Trophoblast cell (in vitro differentiated cells and primary cell): ENCODE measurements around the gene GAB2.
A peak's percentile ranks its signal among the peaks of the same experiment; 100 is the strongest.

ENCODE experiments used
- DNase-seq, 2 donors: peaks; one replicate each; pipeline ENCODE4 v3.0.0-alpha.2; 2016
- H2AFZ ChIP-seq: 2 replicates; pipeline ENCODE4 v1.6.1; 2013; ENCODE audit warnings: low read length, moderate library complexity, mild to moderate bottlenecking; ENCODE audit not compliant: insufficient read depth, poor library complexity
- H2AK5ac ChIP-seq: 2 replicates; pipeline ENCODE4 v1.6.1; 2013; ENCODE audit warnings: mild to moderate bottlenecking, low read length
- H2BK120ac ChIP-seq: 2 replicates; pipeline ENCODE4 v1.6.1; 2013; ENCODE audit warnings: low read length, mild to moderate bottlenecking, moderate library complexity; ENCODE audit not compliant: insufficient read depth, poor library complexity
- H2BK12ac ChIP-seq: 2 replicates; pipeline ENCODE4 v1.6.1; 2013; ENCODE audit warnings: mild to moderate bottlenecking, low read length, moderate library complexity
- H2BK5ac ChIP-seq: 2 replicates; pipeline ENCODE4 v1.6.1; 2013; ENCODE audit warnings: low read length, low read depth, moderate library complexity, mild to moderate bottlenecking; ENCODE audit not compliant: poor library complexity
- H3K14ac ChIP-seq: 2 replicates; pipeline ENCODE4 v1.6.1; 2013; ENCODE audit warnings: mild to moderate bottlenecking, low read length
- H3K18ac ChIP-seq: 2 replicates; pipeline ENCODE4 v1.6.1; 2013; ENCODE audit warnings: mild to moderate bottlenecking, low read length
- H3K23ac ChIP-seq: 2 replicates; pipeline ENCODE4 v1.6.1; 2013; ENCODE audit warnings: low read length
- H3K27ac ChIP-seq: 2 replicates; pipeline ENCODE4 v1.5.1; 2013; ENCODE audit warnings: low read depth, mild to moderate bottlenecking, inconsistent platforms, low read length, moderate library complexity
- H3K27me3 ChIP-seq: 2 replicates; pipeline ENCODE4 v1.6.1; 2013; ENCODE audit warnings: inconsistent platforms, mild to moderate bottlenecking, low read length, moderate library complexity; ENCODE audit not compliant: insufficient read depth
- H3K36me3 ChIP-seq, 2 experiments: 1 replicate in 1 of 2; 2 replicates in 1 of 2; pipeline ENCODE4 v1.6.1; 2013; ENCODE audit warnings: low read length in 2 of 2, mild to moderate bottlenecking in 2 of 2, moderate library complexity in 1 of 2; ENCODE audit not compliant: insufficient read depth in 2 of 2, control insufficient read depth in 1 of 2
- H3K4ac ChIP-seq: 2 replicates; pipeline ENCODE4 v1.6.1; 2013; ENCODE audit warnings: low read depth, mild to moderate bottlenecking, low read length, moderate library complexity
- H3K4me1 ChIP-seq, 2 experiments: 1 replicate in 1 of 2; 2 replicates in 1 of 2; pipeline ENCODE4 v1.6.1; 2013; ENCODE audit warnings: low read length in 2 of 2, mild to moderate bottlenecking in 2 of 2, moderate library complexity in 1 of 2; ENCODE audit not compliant: insufficient read depth in 2 of 2, control insufficient read depth in 1 of 2
- H3K4me2 ChIP-seq: 2 replicates; pipeline ENCODE4 v1.6.1; 2013; ENCODE audit warnings: inconsistent platforms, mild to moderate bottlenecking, low read length, moderate library complexity
- H3K4me3 ChIP-seq: 2 replicates; pipeline ENCODE4 v1.5.1; 2013; ENCODE audit warnings: mild to moderate bottlenecking, low read depth, low read length, inconsistent platforms
- H3K79me1 ChIP-seq: one replicate; pipeline ENCODE4 v1.6.1; 2013; ENCODE audit warnings: low read length
- H3K79me2 ChIP-seq: 2 replicates; pipeline ENCODE4 v1.6.1; 2013; ENCODE audit warnings: low read length, mild to moderate bottlenecking; ENCODE audit not compliant: control insufficient read depth, insufficient read depth, poor library complexity
- H3K9ac ChIP-seq: 2 replicates; pipeline ENCODE4 v1.6.1; 2013; ENCODE audit warnings: mild to moderate bottlenecking, low read length
- H3K9me3 ChIP-seq: 2 replicates; pipeline ENCODE4 v1.6.1; 2013; ENCODE audit warnings: low read depth, mild to moderate bottlenecking, control low read depth, inconsistent platforms, low read length; ENCODE audit not compliant: insufficient read depth
- H4K12ac ChIP-seq: 2 replicates; pipeline ENCODE4 v1.6.1; 2013; ENCODE audit warnings: low read depth, mild to moderate bottlenecking, low read length, moderate library complexity
- H4K8ac ChIP-seq: 2 replicates; pipeline ENCODE4 v1.6.1; 2013; ENCODE audit warnings: low read depth, mild to moderate bottlenecking, low read length, moderate library complexity
- H4K91ac ChIP-seq: one replicate; pipeline ENCODE4 v1.6.1; 2013; ENCODE audit warnings: low read depth, mild to moderate bottlenecking, low read length, moderate library complexity
- WGBS: extraction: QIAGEN DNeasy Blood & Tissue Kit; methylation state at CpG from one replicate; pipeline ENCODE4 v1.1.7; 2013; ENCODE audit warnings: missing lambda C conversion rate; ENCODE audit not compliant: insufficient read length, insufficient coverage; ENCODE audit errors: extremely low coverage; 5-methylcytosine and 5-hydroxymethylcytosine counted together

The GAB2 gene

GRCh38 chr11:78244080-78244479, 173.5 kb downstream of the GAB2 start:
- no peak overlapping the region for H2BK5ac ChIP-seq
- peak overlapping the region; percentile 33 for H2BK120ac ChIP-seq
- H3K4me3 ChIP-seq: no peak overlapping the region
- no peak overlapping the region for H3K4ac ChIP-seq
- H3K79me1 ChIP-seq: no peaks in the 10 kb centered on the region
- no peak overlapping the region for H3K9ac ChIP-seq
- H4K91ac ChIP-seq: no peak overlapping the region
- no peaks in the 10 kb centered on the region for H3K27me3 ChIP-seq
- peaks cover 0 to 13% of the 10 kb centered on the region in 2 experiments for H3K36me3 ChIP-seq
- peaks cover 7 to 17% of the 10 kb centered on the region in 2 experiments for H3K4me1 ChIP-seq
- peaks cover 2% of the 10 kb centered on the region for H3K79me2 ChIP-seq
- no peak for DNase-seq
- H3K27ac ChIP-seq: no peak overlapping the region
- H4K12ac ChIP-seq: no peak overlapping the region
- H3K23ac ChIP-seq: no peak overlapping the region
- WGBS: no CpG with 5 or more reads among the region's 2 CpGs
- no peak overlapping the region for H3K18ac ChIP-seq
- H3K14ac ChIP-seq: no peak overlapping the region
- H3K9me3 ChIP-seq: peaks cover 1% of the 10 kb centered on the region
- H2AK5ac ChIP-seq: no peak overlapping the region
- no peak overlapping the region for H2AFZ ChIP-seq
- no peak overlapping the region for H4K8ac ChIP-seq
- H2BK12ac ChIP-seq: no peak overlapping the region
- H3K4me2 ChIP-seq: no peak overlapping the region

DNA sequence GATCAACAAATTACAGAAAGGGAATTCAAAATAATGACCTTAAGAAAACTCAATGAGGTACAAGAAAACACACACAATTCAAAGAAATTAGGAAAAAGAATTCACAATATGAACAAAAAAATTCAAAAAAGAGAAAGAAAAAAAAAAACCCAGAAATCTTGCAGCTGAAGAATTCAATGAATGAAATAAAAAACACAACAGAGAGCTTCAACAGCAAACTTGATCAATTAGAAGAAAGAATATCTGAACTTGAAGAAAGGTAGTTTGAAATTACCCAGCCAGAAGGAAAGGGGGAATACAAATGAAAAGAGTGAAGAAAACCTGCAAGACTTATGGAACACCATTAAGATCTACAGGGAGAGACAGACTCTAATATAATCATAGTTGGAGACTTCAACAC, 176.1 kb downstream of the GAB2 start:
- H3K14ac ChIP-seq: no peak overlapping the region
- no peak for DNase-seq

DNA sequence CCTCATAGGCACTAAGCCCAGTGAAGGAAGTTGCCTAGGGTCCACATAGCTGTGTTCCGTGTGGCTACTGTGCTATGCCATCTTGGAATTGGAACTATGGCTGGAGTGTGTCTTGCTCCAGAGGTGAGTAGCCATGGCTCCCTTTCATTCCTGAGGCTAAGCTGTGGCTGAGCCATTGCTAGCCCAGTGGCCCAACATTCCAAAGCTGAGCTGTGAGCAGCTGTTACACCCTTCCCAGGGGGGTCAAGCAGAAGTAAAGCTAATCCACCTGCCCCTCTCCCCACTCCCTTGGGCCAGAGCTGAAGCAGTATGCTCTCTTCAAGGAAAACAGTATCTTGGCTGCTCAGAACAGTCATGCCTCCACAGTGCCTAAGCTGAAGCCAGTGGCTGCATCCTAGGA, 177.8 kb downstream of the GAB2 start:
- Histone ChIP-seq H4K91ac (no peak overlapping the region), H3K9ac (no peak overlapping the region), H3K14ac (no peak overlapping the region), H2BK5ac (no peak overlapping the region), H3K18ac (no peak overlapping the region), H3K4me3 (no peak overlapping the region), H2BK12ac (no peak overlapping the region), H3K23ac (no peak overlapping the region), H3K27ac (no peak overlapping the region), H3K79me2 (peaks cover 2% of the 10 kb centered on the region), H2BK120ac (no peak overlapping the region), H4K12ac (no peak overlapping the region), H4K8ac (no peak overlapping the region), H3K4me2 (no peak overlapping the region), H2AK5ac (no peak overlapping the region), H3K4me1 (peaks cover 7 to 17% of the 10 kb centered on the region in 2 experiments), H2AFZ (no peak overlapping the region), H3K4ac (no peak overlapping the region), H3K36me3 (peaks cover 2 to 7% of the 10 kb centered on the region in 2 experiments), H3K27me3 (no peaks in the 10 kb centered on the region), H3K9me3 (peaks cover 1% of the 10 kb centered on the region), H3K79me1 (no peaks in the 10 kb centered on the region)
- no CpG with 5 or more reads among the region's 1 CpG for WGBS
- peak; percentile 85 to 91 for DNase-seq

More for the DNA sequence above, 176.1 kb downstream of the GAB2 start:
- peaks cover 0 to 9% of the 10 kb centered on the region in 2 experiments for H3K36me3 ChIP-seq
- H3K79me2 ChIP-seq: peaks cover 2% of the 10 kb centered on the region
- no peak overlapping the region for H2BK120ac ChIP-seq
- no peak overlapping the region for H3K4me3 ChIP-seq
- no peaks in the 10 kb centered on the region for H3K27me3 ChIP-seq
- H3K79me1 ChIP-seq: no peaks in the 10 kb centered on the region
- H3K9me3 ChIP-seq: peaks cover 1% of the 10 kb centered on the region
- peaks cover 7 to 17% of the 10 kb centered on the region in 2 experiments for H3K4me1 ChIP-seq
- H3K18ac ChIP-seq: no peak overlapping the region
- H3K4me2 ChIP-seq: no peak overlapping the region
- H4K12ac ChIP-seq: no peak overlapping the region
- H3K4ac ChIP-seq: no peak overlapping the region
- H4K91ac ChIP-seq: no peak overlapping the region
- H2AFZ ChIP-seq: no peak overlapping the region
- H2BK5ac ChIP-seq: no peak overlapping the region
- H3K27ac ChIP-seq: no peak overlapping the region
- no peak overlapping the region for H2BK12ac ChIP-seq
- no peak overlapping the region for H2AK5ac ChIP-seq
- no peak overlapping the region for H3K23ac ChIP-seq
- H4K8ac ChIP-seq: no peak overlapping the region
- H3K9ac ChIP-seq: no peak overlapping the region

DNA sequence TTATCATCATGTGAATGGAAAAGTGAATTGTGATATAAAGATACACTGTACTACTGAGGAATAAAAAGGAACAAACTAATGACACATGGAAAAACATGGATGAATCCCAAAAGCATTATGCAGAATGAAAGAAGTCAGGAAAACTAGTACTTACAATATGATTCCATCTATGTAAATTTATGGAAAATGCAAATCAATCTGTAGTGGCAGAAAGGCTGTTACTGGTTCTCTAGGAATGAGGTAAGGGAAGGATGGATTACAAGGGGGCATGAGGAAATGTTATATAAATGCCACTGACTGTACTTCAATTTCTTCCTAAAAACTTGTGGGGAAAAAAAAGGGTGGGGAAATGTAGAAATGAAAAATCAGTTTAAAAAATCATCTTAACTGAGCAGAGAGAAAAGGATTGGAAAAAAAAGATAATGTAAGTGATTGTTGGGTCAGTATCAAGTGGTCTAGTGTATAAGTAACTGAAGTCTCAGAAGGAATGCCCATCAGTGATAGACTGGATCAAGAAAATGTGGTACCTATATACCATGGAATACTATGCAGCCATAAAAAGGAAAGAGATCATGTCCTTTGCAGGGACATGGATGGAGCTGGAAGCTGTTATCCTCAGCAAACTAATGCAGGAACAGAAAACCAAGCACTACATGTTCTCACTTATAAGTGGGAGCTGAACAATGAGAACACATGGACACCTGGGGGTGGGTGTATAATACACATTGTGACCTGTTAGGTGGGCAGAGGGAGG, 180.2 kb downstream of the GAB2 start:
- no peak overlapping the region for H3K23ac ChIP-seq
- H2BK5ac ChIP-seq: no peak overlapping the region
- no peaks in the 10 kb centered on the region for H3K27me3 ChIP-seq
- no peak overlapping the region for H2AK5ac ChIP-seq
- peaks cover 2 to 9% of the 10 kb centered on the region in 2 experiments for H3K36me3 ChIP-seq
- H3K18ac ChIP-seq: no peak overlapping the region
- no peak for DNase-seq
- no peak overlapping the region for H3K4me2 ChIP-seq
- no peaks in the 10 kb centered on the region for H3K79me1 ChIP-seq
- H3K79me2 ChIP-seq: no peaks in the 10 kb centered on the region
- H3K27ac ChIP-seq: no peak overlapping the region
- no peak overlapping the region for H2BK12ac ChIP-seq
- no peak overlapping the region for H3K4ac ChIP-seq
- peaks cover 1% of the 10 kb centered on the region for H3K9me3 ChIP-seq
- no peak overlapping the region for H4K12ac ChIP-seq
- no peak overlapping the region for H3K14ac ChIP-seq
- no peak overlapping the region for H2AFZ ChIP-seq
- H4K8ac ChIP-seq: no peak overlapping the region
- H2BK120ac ChIP-seq: no peak overlapping the region
- H4K91ac ChIP-seq: no peak overlapping the region
- H3K4me3 ChIP-seq: no peak overlapping the region
- no peak overlapping the region for H3K9ac ChIP-seq
- peaks cover 10 to 17% of the 10 kb centered on the region in 2 experiments for H3K4me1 ChIP-seq
